Lung (tissue), 12 donors: Measurements from ENCODE around the gene FUT2. TPM values are rescaled to one million over a fixed set of nuclear protein-coding genes. Genes with fewer than 3 reads are reported as not detected.

Source experiments
- ATAC-seq: fragments of 200-7000 bp; cut with Tn5 transposase; one replicate; pipeline ENCODE4 v1.9.1; 2020; ENCODE audit warnings: moderate number of reproducible peaks; ENCODE audit not compliant: insufficient read depth, low FRiP score
- DNase-seq, 3 donors: peaks; one replicate each; pipeline ENCODE4 v3.0.0-alpha.2; 2013 to 2017
- H3K27ac ChIP-seq, 2 donors: one replicate each; pipeline ENCODE4 v1.5.1; 2013; ENCODE audit warnings: mild to moderate bottlenecking in 2 of 2, moderate library complexity in 2 of 2, control low read depth in 1 of 2, inconsistent platforms in 1 of 2, low read depth in 1 of 2, low read length in 1 of 2
- H3K27me3 ChIP-seq, 3 donors: one replicate each; pipeline ENCODE4 v1.5.1; 2013; ENCODE audit warnings: low read length in 2 of 3; ENCODE audit not compliant: control insufficient read depth in 3 of 3, insufficient read depth in 3 of 3
- H3K36me3 ChIP-seq, 4 donors: one replicate each; pipeline ENCODE4 v1.5.1; 2013; ENCODE audit warnings: low read length in 4 of 4, mild to moderate bottlenecking in 1 of 4, moderate library complexity in 1 of 4; ENCODE audit not compliant: control insufficient read depth in 4 of 4, insufficient read depth in 4 of 4
- H3K4me1 ChIP-seq, 5 donors: one replicate each; pipeline ENCODE4 v1.5.1; 2013; ENCODE audit warnings: low read length in 5 of 5, mild to moderate bottlenecking in 2 of 5, moderate library complexity in 1 of 5; ENCODE audit not compliant: control insufficient read depth in 5 of 5, insufficient read depth in 5 of 5
- H3K4me3 ChIP-seq: one replicate; pipeline ENCODE4 v1.5.1; 2013; ENCODE audit warnings: mild to moderate bottlenecking, control low read depth, moderate library complexity
- H3K9ac ChIP-seq, 2 donors: one replicate each; pipeline ENCODE4 v1.5.1; 2013; ENCODE audit warnings: low read length in 2 of 2, control low read depth in 1 of 2; ENCODE audit not compliant: insufficient read depth in 1 of 2
- H3K9me3 ChIP-seq, 4 donors: one replicate each; pipeline ENCODE4 v1.5.1; 2013; ENCODE audit warnings: low read length in 3 of 4, mild to moderate bottlenecking in 1 of 4, moderate library complexity in 1 of 4; ENCODE audit not compliant: control insufficient read depth in 4 of 4, insufficient read depth in 3 of 4
- WGBS, 2 donors: extraction: QIAGEN DNeasy Blood & Tissue Kit; methylation state at CpG; one replicate each; pipeline ENCODE4 v1.1.7; 2013; 5-methylcytosine and 5-hydroxymethylcytosine counted together
- polyA plus RNA-seq, 2 donors: library from polyadenylated mRNA; stranded (reverse); fragments of 200-250 nt; gene quantifications; one replicate each; pipeline ENCODE4 v1.2.1, GENCODE V29; 2013
- total RNA-seq, 2 donors: library from RNA; depleted of rRNA in 1 of 2; stranded (reverse); fragments of >200 nt in 1 of 2; gene quantifications; one replicate each; pipeline ENCODE4 v1.2.1, GENCODE V29; 2014 to 2021
- TF ChIP-seq, protein P1 (sequence below): IDR thresholded peaks from 2 replicates; pipeline ENCODE4 v1.5.1; 2012; ENCODE audit warnings: mild to moderate bottlenecking; ENCODE audit errors: control extremely low read depth, extremely low read depth
- donor health status: control.
- donor health status: control.
- donor health status: Bipolar disorder and iron deficiency.
- donor health status: healthy.
- donor health status: DM: yes; HTN: yes; CAD: no.

Gene FUT2
- total and polyA plus RNA-seq, 4 donors = 0.40 to 6.5 (median 5.0) TPM

DNA sequence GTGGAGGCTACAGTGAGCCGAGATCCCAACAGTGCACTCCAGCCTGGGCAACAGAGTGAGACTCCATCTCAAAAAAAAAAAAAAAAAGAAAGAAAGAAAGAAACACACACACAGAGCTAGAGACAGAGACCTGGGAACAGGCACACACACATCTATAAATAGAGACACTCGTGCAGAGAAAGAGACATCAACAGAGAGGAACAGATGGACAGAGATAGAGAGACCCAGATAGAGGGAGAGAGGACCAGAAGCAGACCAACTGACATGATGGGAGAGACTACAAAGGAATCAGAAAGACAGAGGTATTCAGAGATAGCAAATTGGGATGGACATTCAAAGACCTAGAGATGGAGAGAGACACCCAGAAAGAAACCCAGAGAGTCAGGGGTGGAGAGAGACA, 47.6 kb upstream of the FUT2 start:
- ATAC-seq (no peak), DNase-seq (no peak)
- no peak overlapping the region for H3K27ac ChIP-seq
- H3K4me3 ChIP-seq = no peak overlapping the region
- peaks cover 0 to 20% (median 0%) of the 10 kb centered on the region in 5 donors for H3K4me1 ChIP-seq
- 84% methylated on average over 2 of the region's 2 CpGs for WGBS, 2 donors
- H3K9ac ChIP-seq = no peak overlapping the region
- TF ChIP-seq, protein P1, sequence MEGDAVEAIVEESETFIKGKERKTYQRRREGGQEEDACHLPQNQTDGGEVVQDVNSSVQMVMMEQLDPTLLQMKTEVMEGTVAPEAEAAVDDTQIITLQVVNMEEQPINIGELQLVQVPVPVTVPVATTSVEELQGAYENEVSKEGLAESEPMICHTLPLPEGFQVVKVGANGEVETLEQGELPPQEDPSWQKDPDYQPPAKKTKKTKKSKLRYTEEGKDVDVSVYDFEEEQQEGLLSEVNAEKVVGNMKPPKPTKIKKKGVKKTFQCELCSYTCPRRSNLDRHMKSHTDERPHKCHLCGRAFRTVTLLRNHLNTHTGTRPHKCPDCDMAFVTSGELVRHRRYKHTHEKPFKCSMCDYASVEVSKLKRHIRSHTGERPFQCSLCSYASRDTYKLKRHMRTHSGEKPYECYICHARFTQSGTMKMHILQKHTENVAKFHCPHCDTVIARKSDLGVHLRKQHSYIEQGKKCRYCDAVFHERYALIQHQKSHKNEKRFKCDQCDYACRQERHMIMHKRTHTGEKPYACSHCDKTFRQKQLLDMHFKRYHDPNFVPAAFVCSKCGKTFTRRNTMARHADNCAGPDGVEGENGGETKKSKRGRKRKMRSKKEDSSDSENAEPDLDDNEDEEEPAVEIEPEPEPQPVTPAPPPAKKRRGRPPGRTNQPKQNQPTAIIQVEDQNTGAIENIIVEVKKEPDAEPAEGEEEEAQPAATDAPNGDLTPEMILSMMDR = no peak
- H3K36me3 ChIP-seq = no peaks in the 10 kb centered on the region
- no peaks in the 10 kb centered on the region for H3K9me3 ChIP-seq
- H3K27me3 ChIP-seq = no peaks in the 10 kb centered on the region

DNA sequence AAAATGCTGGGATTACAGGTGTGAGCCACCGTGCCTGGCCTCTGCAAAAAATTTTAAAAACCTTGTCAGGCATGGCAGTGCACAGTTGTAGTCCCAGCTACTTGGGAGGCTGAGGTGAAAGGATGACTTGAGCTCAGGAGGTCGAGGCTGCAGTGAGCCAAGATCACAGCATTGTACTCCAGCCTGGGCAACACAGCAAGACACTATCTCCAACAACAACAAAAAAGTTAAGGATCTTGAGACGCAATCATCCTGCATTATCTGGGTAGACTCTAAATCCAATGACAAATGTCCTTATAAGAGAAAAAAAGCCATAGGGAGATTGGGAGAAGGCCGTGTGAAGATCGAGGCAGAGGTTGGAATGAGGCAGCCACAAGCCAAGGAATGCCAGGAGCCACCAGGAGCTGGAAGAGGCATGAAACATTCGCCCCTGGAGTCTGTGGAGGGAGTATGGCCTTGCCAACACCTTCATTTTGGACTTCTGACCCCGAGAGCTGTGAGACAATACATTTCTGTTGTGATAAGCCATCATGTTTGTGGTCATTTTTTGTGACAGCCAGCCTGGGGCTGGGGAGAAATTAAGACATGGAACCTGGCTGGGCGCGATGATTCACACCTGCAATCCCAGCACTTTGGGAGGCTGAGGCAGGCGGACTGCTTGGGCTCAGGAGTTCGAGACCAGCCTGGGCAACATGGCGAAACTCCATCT, 44.6 kb upstream of the FUT2 start:
- DNase-seq = no peak
- no peak overlapping the region for H3K27ac ChIP-seq
- H3K9me3 ChIP-seq = no peaks in the 10 kb centered on the region
- no peak for ATAC-seq
- 92 to 96% methylated on average over 12 of the region's 12 CpGs for WGBS, 2 donors
- no peaks in the 10 kb centered on the region for H3K36me3 ChIP-seq
- no peaks in the 10 kb centered on the region for H3K27me3 ChIP-seq
- TF ChIP-seq, protein P1 = no peak
- H3K9ac ChIP-seq = no peak overlapping the region
- no peak overlapping the region for H3K4me3 ChIP-seq
- peaks cover 0 to 9% (median 0%) of the 10 kb centered on the region in 5 donors for H3K4me1 ChIP-seq

DNA sequence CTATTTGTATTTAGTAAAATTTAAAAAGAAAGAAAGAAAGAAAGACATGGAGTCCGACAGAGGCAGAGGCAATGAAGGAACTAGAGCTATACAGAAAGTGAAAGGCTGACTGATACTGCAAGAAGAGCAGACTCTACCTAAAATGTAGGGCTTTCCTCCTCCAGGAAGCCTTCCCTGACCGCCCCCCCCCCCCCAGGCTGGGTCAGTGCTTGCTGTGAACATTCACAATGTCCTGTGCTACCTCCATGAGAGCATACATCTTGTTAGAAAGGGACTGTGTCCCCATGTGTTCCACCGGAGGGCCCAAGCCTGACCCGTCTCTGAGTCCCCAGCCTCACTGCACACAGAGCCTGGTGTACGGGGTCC, 44.1 kb upstream of the FUT2 start:
- ATAC-seq = no peak
- WGBS, 2 donors = 67 to 82% methylated on average over 5 of the region's 5 CpGs

More for the DNA sequence above, 44.1 kb upstream of the FUT2 start:
- DNase-seq = no peak
- Histone ChIP-seq H3K4me1 (peaks cover 0 to 6% (median 0%) of the 10 kb centered on the region in 5 donors), H3K27ac (no peak overlapping the region), H3K9me3 (no peaks in the 10 kb centered on the region), H3K27me3 (no peaks in the 10 kb centered on the region), H3K36me3 (no peaks in the 10 kb centered on the region), H3K4me3 (no peak overlapping the region), H3K9ac (no peak overlapping the region)
- TF ChIP-seq, protein P1 = no peak
